ENCODE results near the gene KCNMB2.

Gene KCNMB2

GRCh38 chr3:178593786-178594185 lies 57.5 kb downstream of the KCNMB2 start:
- TF ChIP-seq EZH2phosphoT487 (IDR thresholded peaks at IDR 0.05; ENCODE audit: low read depth) = no peak
- no peak for TF ChIP-seq CTCF (IDR thresholded peaks at IDR 0.05; ENCODE audit: low read depth, low read length)
- Histone ChIP-seq H3K4me1 (ENCODE audit: low read length) (no peaks in the 10 kb centered on the region), H3K79me2 (ENCODE audit: low read length) (no peaks in the 10 kb centered on the region), H3K27me3 (ENCODE audit: low read depth, low read length) (no peaks in the 10 kb centered on the region), H3K4me2 (ENCODE audit: low read length) (no peak overlapping the region), H4K20me1 (ENCODE audit: insufficient read depth, low read length) (no peaks in the 10 kb centered on the region), H3K4me3 (ENCODE audit: low read length) (no peak overlapping the region), H3K27ac (ENCODE audit: low read length) (no peak overlapping the region), H3K36me3 (replicated peaks; ENCODE audit: low read depth, low read length) (no peaks in the 10 kb centered on the region), H3K9me3 (ENCODE audit: insufficient read depth, low read length) (no peaks in the 10 kb centered on the region), H2AFZ (ENCODE audit: low read depth, low read length) (no peak overlapping the region), H3K9ac (ENCODE audit: low read length) (no peak overlapping the region)

GRCh38 chr3:178597371-178597770 lies 61.1 kb downstream of the KCNMB2 start:
- Histone ChIP-seq H3K27ac (ENCODE audit: low read length) (no peak overlapping the region), H3K27me3 (ENCODE audit: low read depth, low read length) (no peaks in the 10 kb centered on the region), H3K4me1 (ENCODE audit: low read length) (no peaks in the 10 kb centered on the region), H3K36me3 (replicated peaks; ENCODE audit: low read depth, low read length) (no peaks in the 10 kb centered on the region), H3K9me3 (ENCODE audit: insufficient read depth, low read length) (no peaks in the 10 kb centered on the region), H3K4me2 (ENCODE audit: low read length) (no peak overlapping the region), H2AFZ (ENCODE audit: low read depth, low read length) (no peak overlapping the region), H4K20me1 (ENCODE audit: insufficient read depth, low read length) (no peaks in the 10 kb centered on the region), H3K9ac (ENCODE audit: low read length) (no peak overlapping the region), H3K79me2 (ENCODE audit: low read length) (no peaks in the 10 kb centered on the region), H3K4me3 (ENCODE audit: low read length) (no peak overlapping the region)
- TF ChIP-seq EZH2phosphoT487 (IDR thresholded peaks at IDR 0.05; ENCODE audit: low read depth) (no peak), CTCF (IDR thresholded peaks at IDR 0.05; ENCODE audit: low read depth, low read length) (no peak)

- Histone ChIP-seq H3K79me2 (ENCODE audit: low read length) (no peaks in the 10 kb centered on the region), H3K9ac (ENCODE audit: low read length) (no peak overlapping the region), H3K9me3 (ENCODE audit: insufficient read depth, low read length) (no peaks in the 10 kb centered on the region), H4K20me1 (ENCODE audit: insufficient read depth, low read length) (no peaks in the 10 kb centered on the region), H2AFZ (ENCODE audit: low read depth, low read length) (no peak overlapping the region), H3K4me2 (ENCODE audit: low read length) (no peak overlapping the region), H3K27ac (ENCODE audit: low read length) (no peak overlapping the region), H3K4me3 (ENCODE audit: low read length) (no peak overlapping the region), H3K36me3 (replicated peaks; ENCODE audit: low read depth, low read length) (no peaks in the 10 kb centered on the region), H3K27me3 (ENCODE audit: low read depth, low read length) (no peaks in the 10 kb centered on the region), H3K4me1 (ENCODE audit: low read length) (no peaks in the 10 kb centered on the region)
- TF ChIP-seq CTCF (IDR thresholded peaks at IDR 0.05; ENCODE audit: low read depth, low read length) (no peak), EZH2phosphoT487 (IDR thresholded peaks at IDR 0.05; ENCODE audit: low read depth) (no peak)
Observed at GRCh38 chr3:178602856-178603255, 66.6 kb downstream of the KCNMB2 start.

GRCh38 chr3:178603735-178604134 lies 67.5 kb downstream of the KCNMB2 start:
- Histone ChIP-seq H3K4me3 (ENCODE audit: low read length) (no peak overlapping the region), H3K4me1 (ENCODE audit: low read length) (no peaks in the 10 kb centered on the region), H3K79me2 (ENCODE audit: low read length) (no peaks in the 10 kb centered on the region), H3K36me3 (replicated peaks; ENCODE audit: low read depth, low read length) (no peaks in the 10 kb centered on the region), H3K27me3 (ENCODE audit: low read depth, low read length) (no peaks in the 10 kb centered on the region), H3K27ac (ENCODE audit: low read length) (no peak overlapping the region), H3K4me2 (ENCODE audit: low read length) (no peak overlapping the region), H4K20me1 (ENCODE audit: insufficient read depth, low read length) (no peaks in the 10 kb centered on the region), H2AFZ (ENCODE audit: low read depth, low read length) (no peak overlapping the region), H3K9ac (ENCODE audit: low read length) (no peak overlapping the region), H3K9me3 (ENCODE audit: insufficient read depth, low read length) (no peaks in the 10 kb centered on the region)
- no peak for TF ChIP-seq CTCF (IDR thresholded peaks at IDR 0.05; ENCODE audit: low read depth, low read length)
- no peak for TF ChIP-seq EZH2phosphoT487 (IDR thresholded peaks at IDR 0.05; ENCODE audit: low read depth)

Measured in OCI-LY3 (cell line).